HG03565 (cell line): Measurements from ENCODE around the gene PRKG1.

ENCODE experiments used
- ATAC-seq: cut with Tn5 transposase; IDR thresholded peaks from one replicate; pipeline ENCODE4 v1.9.1; 2021; ENCODE audit warnings: mild to moderate bottlenecking, moderate library complexity; ENCODE audit not compliant: unreplicated experiment

The PRKG1 gene

GRCh38 chr10:51075873-51076229, 1.6 kb downstream of the PRKG1 start:
- no peak for ATAC-seq

GRCh38 chr10:51076299-51076841, 2.1 kb downstream of the PRKG1 start:
- ATAC-seq, result no peak

- ATAC-seq, result no peak
Measured at GRCh38 chr10:51077074-51077473, 2.8 kb downstream of the PRKG1 start.

- ATAC-seq, result no peak
Measured at GRCh38 chr10:51077507-51077906, 3.2 kb downstream of the PRKG1 start.

GRCh38 chr10:51079331-51079730, 5.0 kb downstream of the PRKG1 start:
- no peak for ATAC-seq

GRCh38 chr10:51079766-51080165, 5.5 kb downstream of the PRKG1 start:
- ATAC-seq, result no peak

GRCh38 chr10:51080311-51081006, 6.2 kb downstream of the PRKG1 start:
- no peak for ATAC-seq

- peak; percentile 46 for ATAC-seq
Measured at GRCh38 chr10:51082857-51083256, 8.6 kb downstream of the PRKG1 start.

GRCh38 chr10:51083356-51083853, 9.1 kb downstream of the PRKG1 start:
- no peak for ATAC-seq

- ATAC-seq, result no peak
Measured at GRCh38 chr10:51085204-51085603, 10.9 kb downstream of the PRKG1 start.

GRCh38 chr10:51086710-51087109, 12.4 kb downstream of the PRKG1 start:
- no peak for ATAC-seq

GRCh38 chr10:51087114-51087513, 12.8 kb downstream of the PRKG1 start:
- ATAC-seq, result no peak

- ATAC-seq, result no peak
Measured at GRCh38 chr10:51090190-51090589, 15.9 kb downstream of the PRKG1 start.

GRCh38 chr10:51092402-51092801, 18.1 kb downstream of the PRKG1 start:
- ATAC-seq, result no peak

- ATAC-seq, result no peak
Measured at GRCh38 chr10:51095444-51095843, 21.2 kb downstream of the PRKG1 start.

- no peak for ATAC-seq
Measured at GRCh38 chr10:51097546-51097945, 23.3 kb downstream of the PRKG1 start.

GRCh38 chr10:51100221-51100620, 25.9 kb downstream of the PRKG1 start:
- ATAC-seq, result no peak

GRCh38 chr10:51103554-51104217, 29.4 kb downstream of the PRKG1 start:
- ATAC-seq, result no peak

- ATAC-seq, result no peak
Measured at GRCh38 chr10:51106311-51106945, 32.1 kb downstream of the PRKG1 start.

- no peak for ATAC-seq
Measured at GRCh38 chr10:51108406-51108805, 34.1 kb downstream of the PRKG1 start.

- no peak for ATAC-seq
Measured at GRCh38 chr10:51109801-51110533, 35.7 kb downstream of the PRKG1 start.
